Measurements from ENCODE around the gene NINJ1.

- no peak for TF ChIP-seq CTCF (IDR thresholded peaks at IDR 0.05)
- no peak for TF ChIP-seq ZFX (IDR thresholded peaks at IDR 0.05; ENCODE audit: borderline replicate concordance)
These were observed 40.9 kb upstream of the NINJ1 start for GRCh38 chr9:93174976-93175375.

Measured in 22Rv1 (cell line).